SU-DHL-6 (cell line): ENCODE measurements around the gene MYRFL.

ENCODE experiments used
- H2AFZ ChIP-seq: fragments of 200-600 bp; sonication (generic); 2 replicates; pipeline ENCODE4 v1.6.1; 2014; ENCODE audit warnings: low read depth, mild to moderate bottlenecking, moderate library complexity, mixed read lengths, antibody characterized with exemption, low read length; ENCODE audit not compliant: severe bottlenecking
- H3F3A ChIP-seq: fragments of 200-600 bp; shearing (Covaris generic); 2 replicates; pipeline ENCODE4 v1.6.0; 2016; ENCODE audit warnings: antibody characterized with exemption, mild to moderate bottlenecking; ENCODE audit not compliant: insufficient read depth
- H3K27ac ChIP-seq: fragments of 200-600 bp; sonication (generic); 2 replicates; pipeline ENCODE4 v1.5.1; 2016; ENCODE audit warnings: low read depth, mild to moderate bottlenecking, low read length, moderate library complexity, mixed read lengths
- H3K27me3 ChIP-seq: fragments of 200-600 bp; sonication (generic), shearing (Covaris generic); 2 replicates; pipeline ENCODE4 v1.6.0; 2014; ENCODE audit warnings: mild to moderate bottlenecking, low read length
- H3K36me3 ChIP-seq: fragments of 200-600 bp; sonication (generic); 2 replicates; pipeline ENCODE4 v1.6.1; 2014; ENCODE audit warnings: mild to moderate bottlenecking, low read length, mixed read lengths
- H3K4me2 ChIP-seq: fragments of 300-600, 200-600 bp; shearing (Covaris generic), sonication (generic); 2 replicates; pipeline ENCODE4 v1.6.0; 2014; ENCODE audit warnings: low read length, low read depth, mild to moderate bottlenecking; ENCODE audit not compliant: poor library complexity, severe bottlenecking
- H3K4me3 ChIP-seq: fragments of 200-600 bp; sonication (generic); 2 replicates; pipeline ENCODE4 v1.5.1; 2014; ENCODE audit warnings: antibody characterized with exemption, low read length, mild to moderate bottlenecking, mixed read lengths; ENCODE audit not compliant: insufficient read depth, poor library complexity, severe bottlenecking
- H3K79me2 ChIP-seq: fragments of 200-600 bp; sonication (generic); 2 replicates; pipeline ENCODE4 v1.6.1; 2014; ENCODE audit warnings: mild to moderate bottlenecking, low read length, moderate library complexity; ENCODE audit not compliant: insufficient read depth
- H3K9ac ChIP-seq: fragments of 200-600 bp; sonication (generic); 2 replicates; pipeline ENCODE4 v1.7.0; 2014; ENCODE audit warnings: mild to moderate bottlenecking, low read length
- H3K9me2 ChIP-seq: fragments of 200-600 bp; sonication (generic); replicated peaks from 2 replicates; pipeline ENCODE4 v1.6.1; 2014; ENCODE audit warnings: low read length; ENCODE audit not compliant: insufficient read depth
- H3K9me3 ChIP-seq: fragments of 200-600 bp; sonication (generic); 2 replicates; pipeline ENCODE4 v1.6.1; 2014; ENCODE audit warnings: low read length, mixed read lengths; ENCODE audit not compliant: insufficient read depth
- H4K20me1 ChIP-seq: fragments of 200-600 bp; sonication (generic); 2 replicates; pipeline ENCODE4 v1.6.1; 2014; ENCODE audit warnings: low read depth, mild to moderate bottlenecking, antibody characterized with exemption, low read length, moderate library complexity, mixed read lengths
- EZH2phosphoT487 ChIP-seq: fragments of 200-600 bp; sonication (generic), shearing (Covaris generic); conservative IDR thresholded peaks from 2 replicates; pipeline ENCODE4 v1.6.1; 2018; ENCODE audit warnings: mild to moderate bottlenecking, antibody characterized with exemption, low read length, moderate library complexity, mixed read lengths
- TF ChIP-seq, protein P1 (sequence below): fragments of 200-600 bp; sonication (generic); IDR thresholded peaks from one replicate; pipeline ENCODE4 v1.5.1; 2017; ENCODE audit warnings: antibody characterized with exemption, mild to moderate bottlenecking, low read length, moderate library complexity; ENCODE audit not compliant: insufficient read depth, poor library complexity, severe bottlenecking

MYRFL gene

DNA sequence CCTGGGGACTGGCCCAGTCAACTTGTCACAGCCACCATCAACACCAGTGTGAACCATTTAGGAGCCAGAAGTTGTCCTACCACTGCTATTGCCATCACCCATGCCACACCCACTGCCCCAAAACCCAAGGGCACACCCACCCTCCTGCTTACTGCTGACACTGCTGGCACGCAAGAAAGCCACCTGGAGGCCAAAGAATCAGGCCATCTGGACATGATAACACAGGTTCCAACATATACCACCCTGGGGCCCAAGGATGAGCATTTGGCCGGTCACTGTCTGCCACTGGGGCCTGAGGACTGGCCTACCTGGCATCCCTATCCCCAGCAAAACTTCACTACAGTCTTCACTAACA, 181.6 kb downstream of the MYRFL start:
- H4K20me1 ChIP-seq: no peaks in the 10 kb centered on the region
- H3K9me2 ChIP-seq: no peaks in the 10 kb centered on the region
- no peak overlapping the region for H3K4me3 ChIP-seq
- H2AFZ ChIP-seq: no peak overlapping the region
- H3K79me2 ChIP-seq: no peaks in the 10 kb centered on the region
- no peak overlapping the region for H3K9ac ChIP-seq
- H3K27ac ChIP-seq: no peak overlapping the region
- H3K4me2 ChIP-seq: no peak overlapping the region
- no peaks in the 10 kb centered on the region for H3K27me3 ChIP-seq
- no peaks in the 10 kb centered on the region; the same call in 1 of the 2 replicates for H3K9me3 ChIP-seq
- H3K36me3 ChIP-seq: no peaks in the 10 kb centered on the region
- H3F3A ChIP-seq: no peaks in the 10 kb centered on the region
- TF ChIP-seq, protein P1, sequence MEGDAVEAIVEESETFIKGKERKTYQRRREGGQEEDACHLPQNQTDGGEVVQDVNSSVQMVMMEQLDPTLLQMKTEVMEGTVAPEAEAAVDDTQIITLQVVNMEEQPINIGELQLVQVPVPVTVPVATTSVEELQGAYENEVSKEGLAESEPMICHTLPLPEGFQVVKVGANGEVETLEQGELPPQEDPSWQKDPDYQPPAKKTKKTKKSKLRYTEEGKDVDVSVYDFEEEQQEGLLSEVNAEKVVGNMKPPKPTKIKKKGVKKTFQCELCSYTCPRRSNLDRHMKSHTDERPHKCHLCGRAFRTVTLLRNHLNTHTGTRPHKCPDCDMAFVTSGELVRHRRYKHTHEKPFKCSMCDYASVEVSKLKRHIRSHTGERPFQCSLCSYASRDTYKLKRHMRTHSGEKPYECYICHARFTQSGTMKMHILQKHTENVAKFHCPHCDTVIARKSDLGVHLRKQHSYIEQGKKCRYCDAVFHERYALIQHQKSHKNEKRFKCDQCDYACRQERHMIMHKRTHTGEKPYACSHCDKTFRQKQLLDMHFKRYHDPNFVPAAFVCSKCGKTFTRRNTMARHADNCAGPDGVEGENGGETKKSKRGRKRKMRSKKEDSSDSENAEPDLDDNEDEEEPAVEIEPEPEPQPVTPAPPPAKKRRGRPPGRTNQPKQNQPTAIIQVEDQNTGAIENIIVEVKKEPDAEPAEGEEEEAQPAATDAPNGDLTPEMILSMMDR: no peak
- TF ChIP-seq EZH2phosphoT487: no peak

DNA sequence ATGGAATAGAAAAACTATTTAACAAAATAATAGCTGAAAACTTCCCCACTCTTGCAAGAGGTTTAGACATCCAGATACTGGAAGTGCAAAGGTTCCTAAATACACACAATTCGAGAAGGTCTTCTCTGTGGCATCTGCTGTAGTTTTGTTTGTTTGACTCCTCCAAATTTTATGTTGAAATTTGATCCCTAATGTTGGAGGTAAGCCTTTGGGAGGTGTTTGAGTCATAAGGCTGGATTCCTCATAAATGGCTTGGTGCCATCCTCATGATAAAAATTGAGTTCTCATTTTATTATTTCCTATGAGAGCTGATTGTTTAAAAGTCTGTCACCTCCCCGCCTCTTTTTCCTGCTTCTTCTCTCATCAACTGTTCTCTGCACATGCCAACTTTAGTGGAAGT, 182.7 kb downstream of the MYRFL start:
- Histone ChIP-seq H3F3A (no peaks in the 10 kb centered on the region), H3K79me2 (no peaks in the 10 kb centered on the region), H3K36me3 (no peaks in the 10 kb centered on the region), H3K27ac (no peak overlapping the region), H3K4me3 (no peak overlapping the region), H3K9me2 (no peaks in the 10 kb centered on the region), H4K20me1 (no peaks in the 10 kb centered on the region), H3K27me3 (no peaks in the 10 kb centered on the region), H3K9me3 (no peaks in the 10 kb centered on the region; the same call in 1 of the 2 replicates), H2AFZ (no peak overlapping the region), H3K4me2 (no peak overlapping the region), H3K9ac (no peak overlapping the region)
- no peak for TF ChIP-seq EZH2phosphoT487
- TF ChIP-seq, protein P1: no peak
